Stimulated activated CD8-positive, alpha-beta memory T cell treated with anti-CD3 and anti-CD28 coated beads, Interleukin-4, amount 100 ng/mL, for 24 hours (primary cell): ENCODE data around the gene ZMIZ1.
A peak's percentile ranks its signal among the peaks of the same experiment; 100 is the strongest.

Experiments
- DNase-seq: peaks from one replicate; pipeline ENCODE4 v3.0.0-alpha.2; 2020; ENCODE audit warnings: low read depth

Gene ZMIZ1

GRCh38 chr10:79286318-79286951, 217.7 kb downstream of the ZMIZ1 start:
- peak; percentile 82 for DNase-seq

GRCh38 chr10:79287973-79288723, 219.4 kb downstream of the ZMIZ1 start:
- no peak for DNase-seq

DNA sequence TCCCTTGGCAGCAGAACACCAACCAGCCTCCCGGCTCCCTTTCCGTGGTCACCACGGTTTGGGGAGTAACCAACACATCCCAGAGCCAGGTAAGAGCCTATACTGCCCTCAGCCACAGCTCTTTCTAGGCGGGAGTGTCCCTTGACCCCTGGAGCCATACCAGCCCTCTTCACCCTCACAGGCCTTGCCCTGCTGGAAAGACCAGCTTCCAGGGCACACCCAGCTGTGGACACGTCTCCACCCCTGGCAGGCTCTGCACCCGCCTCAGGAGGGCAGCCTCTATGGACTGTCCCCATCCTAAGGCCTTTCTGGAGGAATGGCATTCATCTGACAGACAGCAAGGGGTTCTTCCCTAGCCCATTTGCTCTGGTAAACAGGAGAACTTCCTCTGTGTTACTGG, 221.0 kb downstream of the ZMIZ1 start:
- no peak for DNase-seq

DNA sequence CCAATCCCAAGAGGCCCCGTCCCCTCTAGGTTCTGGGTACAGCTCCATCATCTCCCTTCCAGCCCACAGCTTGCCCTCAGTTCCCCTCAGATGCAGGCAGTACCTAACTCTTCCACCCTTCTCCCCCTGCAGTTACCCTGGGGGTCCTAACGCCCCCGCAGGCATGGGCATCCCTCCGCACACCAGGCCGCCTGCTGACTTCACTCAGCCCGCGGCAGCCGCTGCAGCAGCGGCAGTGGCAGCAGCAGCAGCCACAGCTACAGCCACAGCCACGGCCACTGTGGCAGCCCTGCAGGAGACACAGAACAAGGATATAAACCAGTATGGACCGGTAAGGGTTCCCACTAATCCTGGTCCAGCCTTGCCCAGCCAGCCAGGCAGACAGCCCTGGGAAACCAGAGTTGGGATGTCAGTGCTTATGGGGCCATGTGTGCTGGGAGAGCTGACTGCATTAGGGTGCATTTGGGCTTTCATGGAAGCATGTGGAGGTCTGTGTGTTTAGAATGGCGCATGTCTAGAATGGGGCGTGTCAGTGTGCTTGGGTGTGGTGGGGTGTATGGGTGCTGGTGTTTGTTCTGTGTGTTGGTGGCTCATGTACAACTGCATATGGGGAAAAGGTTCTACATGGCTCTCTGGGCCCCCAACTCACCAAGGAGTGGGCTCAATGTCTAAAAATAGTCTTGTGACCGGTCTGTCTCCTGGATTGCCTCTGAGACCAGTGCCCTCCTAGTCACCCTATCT, 223.4 kb downstream of the ZMIZ1 start:
- DNase-seq: no peak

DNA sequence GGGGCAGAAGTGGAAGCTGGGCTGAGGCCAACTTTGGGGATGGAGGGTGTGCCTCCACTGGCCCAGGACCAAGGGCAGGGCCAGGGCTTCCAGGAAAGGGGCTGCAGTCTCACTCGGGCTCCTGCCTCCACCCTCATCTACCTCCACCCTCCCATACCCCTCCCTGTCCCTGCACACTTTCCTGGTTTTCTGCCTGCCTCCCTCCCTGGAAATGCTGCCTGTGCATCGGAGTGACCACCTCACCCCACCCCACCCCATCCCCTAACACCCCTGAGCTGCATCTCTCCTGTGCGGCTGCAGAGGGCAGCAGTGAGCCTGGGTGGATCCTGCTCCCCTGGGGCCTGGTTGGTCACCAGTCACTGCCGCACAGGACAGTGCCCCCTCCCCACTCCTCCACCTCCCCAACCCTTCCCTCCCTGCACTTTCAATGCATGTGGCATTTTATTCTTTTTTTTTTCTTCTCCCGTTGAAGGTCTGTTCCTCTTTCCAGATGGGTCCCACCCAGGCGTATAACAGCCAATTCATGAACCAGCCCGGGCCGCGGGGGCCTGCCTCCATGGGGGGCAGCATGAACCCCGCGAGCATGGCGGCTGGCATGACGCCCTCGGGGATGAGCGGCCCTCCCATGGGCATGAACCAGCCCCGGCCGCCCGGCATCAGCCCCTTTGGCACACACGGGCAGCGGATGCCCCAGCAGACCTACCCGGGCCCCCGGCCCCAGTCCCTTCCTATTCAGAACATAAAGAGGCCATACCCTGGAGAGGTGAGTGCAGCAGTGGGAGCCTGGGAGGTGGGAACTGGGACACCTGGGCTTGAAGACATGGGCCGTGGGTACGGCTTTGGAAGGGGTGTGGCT, 224.4 kb downstream of the ZMIZ1 start:
- DNase-seq: no peak

DNA sequence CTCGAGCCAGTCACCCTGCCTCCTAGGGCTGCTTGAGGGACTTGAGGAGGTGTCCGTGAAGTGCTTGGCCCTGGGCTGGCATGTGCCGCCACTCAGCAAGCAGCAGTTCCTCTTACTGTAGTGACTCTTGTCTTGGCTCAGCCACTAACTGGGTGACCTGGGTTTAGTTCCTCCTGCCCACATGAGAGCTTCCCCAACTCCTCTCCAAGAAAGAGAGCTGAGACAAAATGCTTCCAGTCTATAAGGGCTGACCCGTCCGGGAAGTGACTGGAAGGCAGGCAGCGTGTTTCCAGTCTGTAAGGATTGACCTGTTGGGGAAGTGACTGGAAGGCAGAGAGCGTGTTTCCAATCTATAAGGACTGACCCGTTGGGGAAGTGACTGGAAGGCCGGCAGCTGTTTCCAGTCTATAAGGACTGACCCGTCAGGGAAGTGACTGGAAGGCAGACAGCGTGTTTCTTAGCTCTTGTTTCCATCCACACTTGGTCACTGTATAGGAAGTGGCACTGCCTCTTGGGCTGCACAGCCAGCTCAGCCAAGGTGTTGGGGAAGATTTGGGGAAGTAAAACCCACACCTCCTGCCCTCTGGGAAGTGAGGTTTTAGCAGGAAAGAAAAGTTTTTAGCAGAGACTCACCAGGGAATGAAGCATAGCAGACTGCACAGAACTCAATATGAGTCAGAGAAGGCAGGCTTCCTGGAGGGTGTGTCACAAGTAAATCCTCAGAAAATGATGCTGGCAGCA, 225.2 kb downstream of the ZMIZ1 start:
- DNase-seq: no peak

DNA sequence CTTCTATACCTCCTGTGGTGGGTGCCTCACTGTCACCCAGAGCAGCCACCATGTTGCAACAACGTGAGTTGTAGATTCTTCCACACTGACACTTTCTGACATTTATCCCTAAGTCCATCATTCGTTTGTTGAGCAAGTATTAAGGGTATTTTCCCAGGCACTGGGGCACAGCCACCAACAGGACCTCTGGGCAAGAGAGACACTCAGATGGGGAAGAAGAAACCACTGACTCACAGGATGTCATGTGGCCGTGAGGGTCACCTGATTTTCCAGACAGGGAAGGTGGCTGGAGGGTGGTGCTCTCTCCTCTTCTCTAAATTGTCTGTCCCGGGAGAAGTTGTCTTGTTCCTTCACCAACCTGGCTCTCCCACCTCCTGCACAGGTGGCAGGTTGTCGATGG, 226.8 kb downstream of the ZMIZ1 start:
- no peak for DNase-seq

DNA sequence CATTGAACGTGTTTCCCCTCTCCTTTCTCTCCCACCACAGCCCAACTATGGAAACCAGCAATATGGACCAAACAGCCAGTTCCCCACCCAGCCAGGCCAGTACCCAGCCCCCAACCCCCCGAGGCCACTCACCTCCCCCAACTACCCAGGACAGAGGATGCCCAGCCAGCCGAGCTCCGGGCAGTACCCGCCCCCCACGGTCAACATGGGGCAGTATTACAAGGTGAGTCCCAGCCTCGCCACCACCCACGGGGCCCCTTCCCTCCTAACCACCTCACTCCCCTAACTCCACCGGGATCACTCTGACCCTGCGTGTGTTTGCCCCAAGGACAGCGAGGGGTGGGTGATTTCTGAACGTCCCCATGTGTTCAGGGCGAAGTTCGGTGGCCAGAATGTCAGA, 227.7 kb downstream of the ZMIZ1 start:
- no peak for DNase-seq

GRCh38 chr10:79298403-79299244, 229.9 kb downstream of the ZMIZ1 start:
- peak; percentile 44 for DNase-seq

DNA sequence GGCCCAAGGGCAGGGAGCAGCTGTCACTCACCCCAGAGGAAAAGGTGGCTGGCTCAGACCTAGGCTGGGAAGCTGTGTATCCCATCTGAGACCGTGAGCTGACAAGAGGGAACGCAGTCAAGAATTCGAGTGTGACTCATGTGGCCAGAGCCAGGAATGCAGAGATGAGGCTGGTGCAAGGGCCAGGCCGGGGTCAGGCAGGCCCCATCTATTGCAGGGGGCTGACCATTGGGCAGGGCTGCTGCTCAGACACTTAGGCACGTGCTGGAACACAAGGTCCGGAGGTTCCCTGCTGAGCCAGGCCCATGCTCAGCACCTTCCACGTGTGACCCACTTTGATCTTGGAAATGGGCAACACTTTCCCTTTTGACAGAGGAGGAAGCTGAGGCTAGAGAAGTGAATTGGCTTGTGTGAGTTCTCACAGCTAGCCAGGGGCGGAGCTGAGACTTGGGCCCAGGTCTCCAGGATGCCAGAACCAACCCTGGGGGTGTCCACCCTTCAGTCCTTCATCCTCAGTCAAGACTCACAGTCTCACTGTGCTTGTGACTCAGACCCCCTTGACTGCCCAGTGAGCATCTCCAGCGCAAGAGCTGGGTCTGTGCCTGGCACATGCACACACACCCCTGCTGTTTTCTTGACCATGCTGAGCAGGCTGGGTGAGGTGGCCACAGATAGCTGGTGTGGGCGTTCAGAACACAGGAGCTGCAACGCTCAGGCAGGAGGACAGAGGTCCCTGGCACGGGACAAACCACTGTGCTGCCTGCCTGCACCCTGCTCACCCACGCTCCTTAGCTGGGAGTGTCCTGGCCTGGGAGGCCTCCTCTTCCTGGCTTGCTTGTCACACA, 230.9 kb downstream of the ZMIZ1 start:
- DNase-seq: no peak

DNA sequence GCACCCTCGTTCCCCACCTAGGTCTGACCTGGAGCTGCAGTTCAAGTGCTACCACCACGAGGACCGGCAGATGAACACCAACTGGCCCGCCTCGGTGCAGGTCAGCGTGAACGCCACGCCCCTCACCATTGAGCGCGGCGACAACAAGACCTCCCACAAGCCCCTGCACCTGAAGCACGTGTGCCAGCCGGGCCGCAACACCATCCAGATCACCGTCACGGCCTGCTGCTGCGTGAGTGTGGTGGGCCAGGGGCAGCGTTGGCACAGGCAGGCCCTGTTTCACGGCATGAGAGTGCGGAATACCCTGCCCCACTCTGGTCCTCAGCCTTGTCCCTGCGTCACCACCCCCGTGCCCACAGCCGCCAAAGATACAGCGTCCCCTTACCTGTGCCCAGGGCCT, 231.9 kb downstream of the ZMIZ1 start:
- DNase-seq: no peak

DNA sequence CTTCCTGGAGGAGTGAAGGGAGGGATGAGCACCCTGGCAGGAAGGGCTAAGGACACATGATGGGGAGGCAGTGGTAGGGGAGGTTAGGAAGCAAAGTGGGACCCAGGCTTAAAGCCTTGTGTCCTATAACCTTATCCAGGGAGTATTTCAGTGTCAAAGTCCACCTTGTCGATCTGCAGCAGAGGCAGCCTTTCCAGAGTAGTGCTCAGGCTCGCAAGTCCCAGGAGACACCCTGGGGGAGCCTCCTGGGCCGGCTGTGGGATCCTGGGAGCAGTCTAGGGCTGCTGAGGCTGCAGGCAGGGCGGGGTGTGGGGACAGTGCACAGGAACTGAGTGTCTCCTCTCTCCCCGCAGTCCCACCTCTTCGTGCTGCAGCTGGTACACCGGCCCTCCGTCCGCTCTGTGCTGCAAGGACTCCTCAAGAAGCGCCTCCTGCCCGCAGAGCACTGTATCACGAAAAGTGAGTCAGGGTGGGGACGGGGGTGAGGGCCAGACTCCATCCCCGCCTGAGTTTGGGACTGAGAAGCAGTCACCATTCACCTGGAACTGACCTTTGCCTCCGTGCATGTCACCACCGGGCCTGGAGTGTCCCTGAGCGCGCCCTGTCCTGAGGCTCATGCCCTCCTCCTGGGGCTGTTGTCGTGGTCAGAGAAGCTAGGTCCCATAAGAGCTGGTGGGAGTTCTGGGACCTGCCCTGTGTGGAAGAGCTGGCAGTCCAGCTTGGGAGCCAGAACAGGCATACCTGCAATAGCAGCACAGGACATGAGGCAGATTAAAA, 233.2 kb downstream of the ZMIZ1 start:
- DNase-seq: no peak

DNA sequence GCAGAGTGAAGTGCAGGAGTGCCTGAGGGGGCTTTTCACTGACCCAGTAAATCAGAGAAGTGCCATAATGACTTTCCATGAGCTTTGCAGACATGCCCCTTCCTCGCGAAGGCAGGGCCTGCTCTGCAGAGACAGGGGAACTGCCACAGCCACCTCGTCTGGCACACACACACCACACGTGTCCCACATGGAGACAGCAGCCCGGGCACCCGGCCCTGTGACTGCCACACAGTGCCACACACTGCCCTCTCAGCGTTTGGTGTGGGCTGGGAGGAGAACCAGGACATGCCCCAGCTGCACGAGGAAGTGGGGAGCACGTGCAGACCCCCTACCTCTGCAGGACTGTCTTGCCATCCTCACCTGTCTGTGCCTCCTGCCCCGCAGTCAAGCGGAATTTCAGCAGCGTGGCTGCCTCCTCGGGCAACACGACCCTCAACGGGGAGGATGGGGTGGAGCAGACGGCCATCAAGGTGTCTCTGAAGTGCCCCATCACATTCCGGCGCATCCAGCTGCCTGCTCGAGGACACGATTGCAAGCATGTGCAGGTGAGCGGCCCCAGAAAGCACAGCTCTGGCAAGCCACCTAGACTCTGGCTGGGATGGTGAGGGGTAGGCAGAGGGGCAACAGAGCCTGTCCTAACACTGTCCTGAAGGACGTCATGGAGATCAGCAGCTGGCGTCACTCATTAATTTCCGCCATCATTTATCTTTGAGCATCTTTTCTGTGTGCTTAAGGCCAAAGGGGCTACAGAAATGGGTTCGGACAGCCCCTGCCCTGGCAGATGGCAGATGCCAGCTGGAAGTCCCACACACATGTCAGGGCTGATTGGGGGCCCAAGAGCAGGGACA, 235.1 kb downstream of the ZMIZ1 start:
- DNase-seq: no peak

GRCh38 chr10:79304479-79305087, 235.8 kb downstream of the ZMIZ1 start:
- no peak for DNase-seq

DNA sequence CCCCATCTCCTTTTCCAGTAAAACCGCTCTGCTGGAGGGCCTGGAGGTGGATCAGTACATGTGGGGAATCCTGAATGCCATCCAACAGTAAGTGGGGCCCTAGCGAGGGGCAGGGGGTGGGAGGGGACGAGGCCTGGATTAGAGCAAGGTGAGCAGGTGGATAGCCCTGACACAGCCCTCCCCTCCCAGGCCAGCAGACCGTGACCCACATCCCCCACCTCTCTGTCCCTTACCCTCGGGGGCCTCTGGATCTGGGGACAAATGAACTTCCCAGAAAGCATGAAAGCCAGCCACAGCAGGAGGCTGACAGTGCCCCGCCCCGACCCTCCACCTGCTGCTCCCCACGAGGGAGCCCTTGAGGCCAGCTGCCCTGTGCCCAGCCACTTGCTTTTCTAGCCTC, 236.7 kb downstream of the ZMIZ1 start:
- DNase-seq: no peak

DNA sequence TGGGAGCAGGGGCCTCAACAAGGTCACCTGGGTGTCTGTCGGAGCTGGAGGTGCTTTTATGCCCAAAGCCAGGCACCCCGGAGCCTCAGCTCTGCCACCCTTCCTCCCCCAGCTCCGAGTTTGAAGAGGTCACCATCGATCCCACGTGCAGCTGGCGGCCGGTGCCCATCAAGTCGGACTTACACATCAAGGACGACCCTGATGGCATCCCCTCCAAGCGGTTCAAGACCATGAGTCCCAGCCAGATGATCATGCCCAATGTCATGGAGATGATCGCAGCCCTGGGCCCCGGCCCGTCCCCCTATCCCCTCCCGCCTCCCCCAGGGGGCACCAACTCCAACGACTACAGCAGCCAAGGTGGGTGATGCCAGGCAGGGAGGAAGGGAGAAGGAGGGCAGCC, 237.2 kb downstream of the ZMIZ1 start:
- no peak for DNase-seq

DNA sequence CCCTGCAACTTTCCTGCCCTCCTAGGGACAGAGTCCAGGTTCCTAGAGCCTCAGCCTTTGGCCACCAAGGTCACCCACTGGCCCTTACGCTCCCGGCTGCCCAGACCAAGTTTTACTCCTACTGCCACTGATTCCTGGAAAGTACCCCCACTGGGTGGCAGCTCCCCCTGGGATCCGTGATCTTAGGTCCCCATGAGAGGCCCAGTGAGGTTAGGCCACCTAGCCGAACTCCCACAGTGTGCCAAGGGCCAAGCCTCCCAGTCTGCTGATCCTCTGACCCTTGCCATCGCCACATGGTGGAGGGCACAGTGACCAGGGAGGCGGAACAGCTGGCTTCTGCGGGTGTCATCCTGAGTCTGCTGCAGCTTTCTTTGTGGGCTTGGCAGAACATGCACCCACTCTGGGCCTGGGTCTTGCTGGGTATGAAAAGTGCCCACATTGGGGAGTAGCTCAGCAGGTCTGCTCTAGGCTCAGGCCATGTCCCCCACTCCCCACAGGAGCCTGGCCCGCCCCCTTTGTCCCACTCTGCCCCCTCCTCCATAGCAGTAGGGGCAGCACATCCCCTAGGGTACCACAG, 238.0 kb downstream of the ZMIZ1 start:
- no peak for DNase-seq
